Spleen (tissue), 7 donors: Measurements from ENCODE around the gene ZNF525.

Source experiments
- POLR2A ChIP-seq, 3 donors: fragments of 450-650 bp; IDR thresholded peaks; one replicate each; pipeline ENCODE4 v1.5.1; 2017; ENCODE audit warnings: antibody characterized with exemption in 3 of 3, mild to moderate bottlenecking in 1 of 3
- TF ChIP-seq, protein P1 (sequence below), 11 experiments: fragments of 200-600 bp in 7 of 11; fragments of 450-650 bp in 4 of 11; sonication (generic) in 4 of 11; IDR thresholded peaks in 8 of 11; conservative IDR thresholded peaks in 3 of 11; 1 replicate in 7 of 11; 2 replicates in 4 of 11; pipeline versions ENCODE4 v1.4.0 to v1.8.0; 2016 to 2021; ENCODE audit warnings: antibody characterized with exemption in 11 of 11, inconsistent platforms in 4 of 11, mild to moderate bottlenecking in 1 of 11
- donor health status: DM: no; HTN: no; CAD: no; lungs with moderate emphysema.
- donor health status: DM: no; HTN: no; CAD: no.
- donor health status: DM: no; HTN: no; CAD: no.

DNA sequence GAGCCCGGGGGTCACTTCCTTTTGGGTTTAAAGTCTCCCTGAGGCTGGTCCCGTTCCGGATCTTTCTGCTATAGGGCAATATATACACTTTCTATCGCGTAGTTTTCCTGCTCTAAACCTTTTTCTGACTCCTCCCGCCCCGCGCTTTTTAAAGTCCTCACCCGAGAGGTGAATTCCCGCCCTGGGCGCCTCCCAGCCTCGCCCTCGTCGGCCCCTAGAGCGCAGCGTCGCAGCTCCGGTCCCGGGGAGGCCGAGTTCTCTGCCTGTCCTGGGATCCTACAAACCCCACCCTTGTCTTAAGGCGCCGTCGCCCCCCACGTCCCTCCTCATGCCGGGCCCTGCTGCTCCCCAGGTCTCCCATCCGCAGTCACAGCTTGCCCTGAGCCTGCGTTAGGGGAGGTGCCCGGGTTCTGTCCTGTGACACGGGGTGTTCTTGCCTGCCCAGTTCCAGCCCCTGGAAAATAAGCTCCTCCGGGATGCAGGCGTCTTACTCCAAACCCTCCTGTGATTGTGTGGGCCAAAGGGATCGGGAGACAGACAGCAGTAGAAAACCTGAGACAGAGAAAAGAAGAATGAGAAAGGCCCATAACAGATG lies 491 bp downstream of the ZNF525 start:
- no peak for TF ChIP-seq POLR2A (IDR thresholded peaks at IDR 0.05)
- TF ChIP-seq, protein P1, sequence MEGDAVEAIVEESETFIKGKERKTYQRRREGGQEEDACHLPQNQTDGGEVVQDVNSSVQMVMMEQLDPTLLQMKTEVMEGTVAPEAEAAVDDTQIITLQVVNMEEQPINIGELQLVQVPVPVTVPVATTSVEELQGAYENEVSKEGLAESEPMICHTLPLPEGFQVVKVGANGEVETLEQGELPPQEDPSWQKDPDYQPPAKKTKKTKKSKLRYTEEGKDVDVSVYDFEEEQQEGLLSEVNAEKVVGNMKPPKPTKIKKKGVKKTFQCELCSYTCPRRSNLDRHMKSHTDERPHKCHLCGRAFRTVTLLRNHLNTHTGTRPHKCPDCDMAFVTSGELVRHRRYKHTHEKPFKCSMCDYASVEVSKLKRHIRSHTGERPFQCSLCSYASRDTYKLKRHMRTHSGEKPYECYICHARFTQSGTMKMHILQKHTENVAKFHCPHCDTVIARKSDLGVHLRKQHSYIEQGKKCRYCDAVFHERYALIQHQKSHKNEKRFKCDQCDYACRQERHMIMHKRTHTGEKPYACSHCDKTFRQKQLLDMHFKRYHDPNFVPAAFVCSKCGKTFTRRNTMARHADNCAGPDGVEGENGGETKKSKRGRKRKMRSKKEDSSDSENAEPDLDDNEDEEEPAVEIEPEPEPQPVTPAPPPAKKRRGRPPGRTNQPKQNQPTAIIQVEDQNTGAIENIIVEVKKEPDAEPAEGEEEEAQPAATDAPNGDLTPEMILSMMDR (IDR thresholded peaks at IDR 0.05 in 8 of 11, conservative IDR thresholded peaks at IDR 0.05 in 3 of 11) = no peak
